GM12865 (cell line): Measurements from ENCODE around the gene NRL.
A peak's percentile ranks its signal among the peaks of the same experiment; 100 is the strongest.

Experiments
- DNase-seq: peaks from one replicate; pipeline ENCODE4 v3.0.0; 2010; ENCODE audit warnings: low read depth
- H3K4me3 ChIP-seq: 2 replicates; pipeline ENCODE4 v1.5.1; 2011; ENCODE audit warnings: mild to moderate bottlenecking, low read depth, low read length, control low read depth
- CTCF ChIP-seq: IDR thresholded peaks from 2 replicates; pipeline ENCODE4 v1.5.1; 2011; ENCODE audit warnings: low read length, control low read depth, low read depth, inconsistent platforms; ENCODE audit not compliant: insufficient read depth; ENCODE audit errors: missing control alignments

NRL gene

DNA sequence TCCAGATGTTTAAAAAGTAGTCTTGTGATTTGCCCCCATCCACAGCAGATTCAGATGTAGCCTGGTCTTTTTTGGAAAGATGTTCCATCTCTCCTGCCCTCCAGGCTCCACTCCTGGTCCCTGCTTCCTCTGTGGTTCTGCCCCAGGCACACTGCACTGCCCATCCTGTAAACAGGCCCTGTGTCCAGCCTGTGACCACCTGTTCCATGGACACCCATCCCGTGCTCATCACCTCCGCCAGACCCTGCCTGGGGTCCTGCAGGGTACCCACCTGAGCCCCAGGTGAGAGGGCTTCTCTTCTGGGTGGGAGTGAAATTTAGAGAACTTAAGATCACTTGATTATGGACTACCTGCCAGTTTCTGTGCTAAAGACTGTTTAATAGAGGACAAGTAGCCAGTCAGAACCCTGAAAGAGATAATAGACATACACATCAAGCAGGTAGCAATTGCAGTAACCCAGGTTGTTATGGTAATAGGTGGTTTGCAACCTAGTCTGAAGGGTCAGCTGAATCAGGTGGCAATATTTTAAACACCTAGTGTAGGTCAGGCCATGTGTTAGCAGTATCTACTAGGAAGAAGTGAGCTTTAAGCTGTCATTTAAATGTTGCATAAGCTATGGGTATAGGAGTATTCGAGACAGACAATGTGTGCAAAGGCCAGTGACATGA lies 34.7 kb upstream of the NRL start:
- no peak overlapping the region for H3K4me3 ChIP-seq
- DNase-seq, result no peak
- no peak for TF ChIP-seq CTCF

GRCh38 chr14:24147761-24148428 lies 33.1 kb upstream of the NRL start:
- no peak for DNase-seq
- no peak for TF ChIP-seq CTCF
- H3K4me3 ChIP-seq, result peak overlapping the region; percentile 96

DNA sequence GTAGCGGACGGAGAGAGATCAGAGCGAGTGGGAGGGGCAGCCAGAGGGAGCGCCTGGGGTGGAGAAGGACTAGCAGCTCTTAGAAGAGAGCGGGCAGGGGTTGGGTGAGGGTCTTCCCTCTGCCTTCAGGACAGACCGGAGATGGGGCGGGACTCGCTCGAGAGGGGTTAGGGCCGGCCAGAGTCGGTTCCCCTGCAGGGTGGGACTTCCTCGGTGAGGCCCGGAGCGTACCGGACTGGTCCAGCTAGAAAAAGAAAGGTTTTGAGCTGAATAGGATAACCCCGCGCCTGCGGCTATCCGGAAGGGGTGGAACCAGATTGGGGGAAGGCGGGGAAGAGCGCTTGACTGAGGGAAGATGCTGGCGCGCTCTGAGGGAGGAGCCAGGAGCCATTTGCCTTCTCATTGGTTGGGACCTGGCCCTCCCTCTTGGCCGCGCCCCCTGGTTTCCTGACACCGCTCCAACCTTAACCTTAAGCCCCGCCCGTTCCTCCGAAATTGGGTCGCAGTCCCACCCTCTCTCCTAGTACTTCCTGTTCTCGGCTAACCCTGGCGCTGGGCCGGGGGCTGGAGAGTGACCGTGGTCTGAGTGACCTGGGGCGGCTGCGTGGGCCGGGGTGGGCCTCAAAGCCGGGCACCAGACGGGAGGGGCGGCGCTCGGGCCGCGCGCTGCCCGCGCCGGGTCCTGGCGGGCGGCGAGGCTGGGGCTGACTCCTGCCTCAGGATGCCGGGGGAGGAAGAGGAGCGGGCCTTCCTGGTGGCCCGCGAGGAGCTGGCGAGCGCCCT lies 32.4 kb upstream of the NRL start, which contains the start of gene RNF31:
TSS of gene RNF31 (plus strand) at position 521 of the 783 bp plus-strand sequence. CDS start at position 722, 201 bp downstream.
- peak within 1 kb of the TSS; percentile 96 for H3K4me3 ChIP-seq
- DNase-seq, result peak; percentile 99
- no peak for TF ChIP-seq CTCF

DNA sequence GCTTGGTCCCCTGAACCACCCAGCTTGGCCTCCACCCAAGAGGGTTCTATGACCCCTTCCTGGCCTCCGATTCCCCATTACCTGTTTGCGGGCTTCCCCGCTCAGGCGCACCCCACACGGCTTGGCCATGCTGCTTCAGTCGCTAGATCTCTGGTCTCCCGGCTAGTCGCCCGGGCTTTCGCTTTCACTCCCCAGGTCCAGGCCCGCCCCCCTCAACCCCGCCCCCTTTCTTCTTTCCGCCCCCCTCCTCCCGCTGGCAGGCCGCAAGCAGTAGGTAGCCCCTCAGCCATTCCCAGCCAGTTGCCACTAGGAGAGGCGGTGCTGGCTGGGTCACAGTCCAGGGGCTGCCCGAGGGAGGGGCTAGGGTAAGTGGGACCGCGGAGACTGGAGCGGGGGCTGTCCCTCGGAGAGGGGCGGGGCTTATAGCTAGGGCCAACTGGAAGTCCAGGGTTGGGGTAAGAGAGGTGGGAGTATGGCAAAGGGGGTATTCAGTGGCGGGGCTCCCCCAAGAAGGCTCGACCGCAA lies 31.8 kb upstream of the NRL start, which contains the start of gene PSME2:
TSS of gene PSME2 (minus strand) at position 158 of the 525 bp plus-strand sequence. CDS start at position 129, 29 bp downstream.
- TF ChIP-seq CTCF, result no peak
- peak; percentile 99 for DNase-seq
- peak within 1 kb of the TSS; percentile 96 for H3K4me3 ChIP-seq

DNA sequence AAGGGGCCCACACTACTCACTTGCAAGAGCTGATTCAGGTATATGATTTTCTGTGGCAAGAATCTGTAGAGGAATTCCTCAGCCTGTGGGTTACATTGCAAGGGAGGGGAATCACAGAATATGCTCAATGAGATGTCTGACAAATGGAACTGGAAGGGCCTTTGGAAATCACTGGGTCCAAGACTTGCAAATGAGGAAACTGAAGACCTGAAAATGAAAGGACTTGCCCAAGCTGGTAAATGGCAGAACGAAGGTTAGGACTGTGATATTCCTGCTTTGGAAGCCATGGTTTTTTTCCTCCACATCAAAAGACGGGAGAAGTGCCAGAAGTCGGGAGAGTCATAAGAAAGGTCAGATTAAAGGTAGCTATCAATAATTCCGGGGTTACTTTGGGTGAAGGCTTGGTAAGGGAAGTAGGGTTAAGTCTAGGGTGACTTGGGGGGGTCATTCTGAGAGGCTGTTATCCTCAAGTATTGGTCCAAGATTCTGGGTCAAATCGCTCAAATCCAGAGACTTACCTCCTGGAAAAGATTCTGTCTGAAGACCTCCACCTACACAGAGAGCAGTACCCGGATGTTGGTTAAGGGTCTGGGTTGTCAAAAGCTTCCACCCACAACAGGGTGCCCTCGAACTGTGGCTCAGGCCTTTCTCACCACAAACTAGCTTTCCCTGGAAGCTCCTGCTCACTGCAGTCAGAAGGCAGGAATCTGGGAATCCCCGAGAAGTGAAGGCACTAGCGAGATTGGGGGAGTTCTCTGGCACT lies 31.1 kb upstream of the NRL start:
- DNase-seq, result no peak
- no peak for TF ChIP-seq CTCF
- peak overlapping the region; percentile 96 for H3K4me3 ChIP-seq

DNA sequence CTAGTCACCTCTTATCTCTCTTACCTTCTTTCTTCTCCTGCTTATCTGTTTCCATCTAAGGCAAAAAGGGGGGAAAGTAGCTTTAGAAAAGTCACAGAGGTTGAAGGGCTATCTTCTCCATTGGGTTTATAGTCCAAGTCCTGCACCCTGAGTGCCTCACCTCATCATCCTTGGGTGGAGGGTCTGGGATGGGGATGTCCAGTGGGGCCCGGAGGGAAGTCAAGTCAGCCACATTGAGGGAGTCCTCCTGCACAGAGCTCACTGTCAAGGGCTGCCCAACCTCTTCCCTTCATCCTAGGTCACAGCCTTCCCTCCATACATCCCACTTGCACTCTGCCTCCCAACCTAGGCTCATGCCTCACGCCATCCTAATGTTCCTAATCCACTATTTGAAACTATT lies 30.5 kb upstream of the NRL start:
- TF ChIP-seq CTCF, result no peak
- DNase-seq, result no peak
- peak overlapping the region; percentile 96 for H3K4me3 ChIP-seq
